ENCODE measurements around the gene RPL10. TPM values are rescaled to one million over a fixed set of nuclear protein-coding genes. Genes with fewer than 3 reads are reported as not detected.

RPL10 gene
- total RNA-seq: 1,700 and 2,148 TPM in 2 replicates

DNA sequence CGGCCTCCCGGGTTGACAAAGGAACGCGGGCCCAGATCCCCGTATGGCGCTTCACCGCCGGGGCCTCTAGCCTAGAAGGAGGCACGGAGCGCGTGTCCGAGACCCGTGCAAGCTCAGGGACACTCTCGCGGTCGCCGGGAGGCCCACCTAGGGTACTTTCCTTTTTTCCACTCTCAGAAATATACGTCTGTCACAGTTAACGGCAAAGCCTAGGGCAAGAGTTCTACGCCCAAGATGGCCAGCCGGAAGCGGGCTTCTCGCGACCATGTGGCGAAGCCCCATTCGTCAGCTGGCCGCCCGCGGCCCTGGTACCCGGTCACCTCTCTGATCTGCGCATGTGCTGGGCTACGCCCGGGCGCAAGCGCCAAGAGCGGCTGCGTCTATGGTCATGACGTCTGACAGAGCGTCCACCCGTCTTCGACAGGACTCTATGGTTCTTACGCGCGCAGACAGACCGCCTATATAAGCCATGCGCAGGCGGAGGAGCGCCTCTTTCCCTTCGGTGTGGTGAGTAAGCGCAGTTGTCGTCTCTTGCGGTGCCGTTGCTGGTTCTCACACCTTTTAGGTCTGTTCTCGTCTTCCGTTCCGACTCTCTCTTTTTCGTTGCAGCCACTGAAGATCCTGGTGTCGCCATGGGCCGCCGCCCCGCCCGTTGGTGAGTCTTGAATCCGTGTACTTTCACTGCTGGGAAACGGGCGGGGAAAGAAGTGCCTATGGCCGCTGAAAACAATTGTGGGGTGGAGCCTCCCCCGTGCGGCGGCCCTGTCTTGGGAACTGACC, at the start of gene RPL10:
Gene RPL10, plus strand, starts transcription at position 490 of the 780 bp plus-strand sequence. Its CDS starts 143 bp downstream, at position 633.

GRCh38 chrX:154374313-154375155, 23.6 kb upstream of the RPL10 start, which contains the start of gene FLNA:
Gene FLNA (minus strand): TSS chrX:154374634. CDS start chrX:154371245, 3,389 bp downstream.

DNA sequence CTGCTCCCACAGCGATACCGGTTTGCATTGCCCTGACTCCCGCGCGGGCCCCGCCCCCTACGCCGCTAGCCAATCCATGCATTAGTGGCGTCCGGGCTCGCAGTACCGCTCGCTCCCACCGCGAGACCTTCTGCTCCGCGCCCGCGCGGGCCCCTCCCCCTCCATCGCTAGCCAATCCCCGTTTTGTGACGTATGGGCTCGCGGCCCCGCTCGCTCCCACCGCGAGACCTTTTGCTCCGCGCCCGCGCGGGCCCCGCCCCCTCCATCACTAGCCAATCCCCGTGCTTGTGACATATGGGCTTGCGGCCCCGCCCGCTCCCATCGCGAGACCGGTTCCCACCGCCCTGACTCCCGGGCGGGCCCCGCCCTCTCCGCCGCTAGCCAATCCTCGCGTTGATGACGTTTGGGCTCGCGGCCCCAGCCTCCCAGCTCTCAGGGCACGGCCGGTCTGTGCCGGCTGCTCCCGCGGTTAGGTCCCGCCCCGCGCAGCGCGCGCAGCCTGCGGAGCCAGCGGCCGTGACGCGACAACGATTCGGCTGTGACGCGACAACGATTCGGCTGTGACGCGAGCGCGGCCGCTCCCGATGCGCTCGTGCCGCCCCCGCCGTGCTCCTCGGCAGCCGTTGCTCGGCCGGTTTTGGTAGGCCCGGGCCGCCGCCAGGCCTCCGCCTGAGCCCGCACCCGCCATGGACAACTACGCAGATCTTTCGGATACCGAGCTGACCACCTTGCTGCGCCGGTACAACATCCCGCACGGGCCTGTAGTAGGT, 19.2 kb upstream of the RPL10 start, which contains the start of gene EMD:
Gene EMD, plus strand, starts transcription at position 497 of the 770 bp plus-strand sequence. Its CDS starts 190 bp downstream, at position 687.

GRCh38 chrX:154409222-154409871, 11.2 kb downstream of the RPL10 start, which contains the start of gene DNASE1L1:
Gene DNASE1L1 (minus strand): TSS chrX:154409254. CDS start chrX:154405568, 3,686 bp downstream.

DNA sequence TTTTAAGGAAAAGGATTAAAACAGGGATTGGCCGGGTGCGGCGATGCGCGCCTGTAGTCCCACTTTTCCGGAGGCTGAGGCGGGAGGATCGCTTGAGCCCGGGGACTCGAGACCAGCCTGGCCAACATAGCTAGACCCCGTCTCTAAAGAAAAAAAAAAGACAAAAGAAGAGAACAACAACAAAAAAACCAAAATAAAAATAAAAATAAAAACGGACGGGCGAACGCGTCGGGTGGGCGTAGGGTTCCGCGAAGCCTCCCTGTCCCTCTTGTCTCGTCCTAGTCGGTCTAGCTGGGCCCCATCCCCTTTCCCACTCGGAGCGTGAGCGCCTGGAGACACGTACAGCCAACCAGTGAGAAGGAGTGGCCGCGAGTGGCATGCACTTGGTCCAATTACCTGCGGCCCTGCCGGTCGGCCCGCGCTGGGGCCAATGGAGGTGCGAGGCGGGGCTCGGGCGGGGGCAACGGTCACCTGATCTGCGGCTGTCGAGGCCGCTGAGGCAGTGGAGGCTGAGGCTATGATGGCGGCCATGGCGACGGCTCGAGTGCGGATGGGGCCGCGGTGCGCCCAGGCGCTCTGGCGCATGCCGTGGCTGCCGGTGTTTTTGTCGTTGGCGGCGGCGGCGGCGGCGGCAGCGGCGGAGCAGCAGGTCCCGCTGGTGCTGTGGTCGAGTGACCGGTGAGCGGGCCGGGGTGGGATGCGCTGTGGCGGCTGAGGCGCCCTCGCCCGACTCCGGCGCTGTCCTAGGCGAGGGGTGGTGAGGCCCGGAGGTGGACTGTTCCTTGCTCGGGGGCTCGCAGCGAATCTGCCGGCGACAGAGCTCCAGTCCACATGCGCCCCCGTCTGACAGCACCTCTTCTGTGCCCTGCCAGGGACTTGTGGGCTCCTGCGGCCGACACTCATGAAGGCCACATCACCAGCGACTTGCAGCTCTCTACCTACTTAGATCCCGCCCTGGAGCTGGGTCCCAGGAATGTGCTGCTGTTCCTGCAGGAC, 30.3 kb downstream of the RPL10 start, which contains the start of gene ATP6AP1:
Gene ATP6AP1, plus strand, starts transcription at position 502 of the 996 bp plus-strand sequence. Its CDS starts 16 bp downstream, at position 518.

DNA sequence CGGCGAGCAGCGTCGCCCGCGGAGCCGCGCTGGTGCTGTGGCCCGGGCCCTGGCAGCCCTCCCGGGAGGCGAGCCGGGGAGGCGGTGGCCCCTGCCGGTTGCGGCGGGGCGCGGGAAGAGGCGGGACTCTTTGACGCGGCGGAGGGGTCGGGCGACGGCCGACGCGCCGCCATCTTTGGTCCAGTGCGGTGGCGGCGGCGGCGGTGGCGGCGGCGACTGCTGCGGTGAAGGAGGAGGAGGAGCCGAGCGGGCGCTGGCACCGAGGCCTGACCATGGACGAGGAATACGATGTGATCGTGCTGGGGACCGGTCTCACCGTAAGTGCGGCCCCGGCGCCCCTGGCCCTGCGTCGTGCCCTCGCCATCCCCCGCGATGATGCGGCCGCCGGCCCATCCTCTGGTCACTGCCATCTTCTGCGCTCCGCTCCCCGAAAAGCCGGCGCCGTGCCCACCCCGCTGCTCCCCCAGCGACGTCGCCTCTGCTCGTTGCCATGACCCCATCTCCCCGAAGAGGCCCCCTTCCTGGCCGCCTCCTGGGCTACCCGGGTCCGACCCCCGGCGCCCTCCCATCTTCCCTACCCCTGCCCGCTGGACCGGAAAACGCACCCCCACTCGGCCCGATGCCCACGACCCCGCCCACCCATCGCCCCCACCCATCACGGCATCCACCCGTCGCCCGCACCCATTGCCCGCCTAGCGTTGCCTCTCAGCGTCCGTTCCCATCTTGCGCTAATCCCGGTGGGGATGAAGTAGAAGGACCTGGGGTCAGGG, 39.0 kb downstream of the RPL10 start, which contains the start of gene GDI1:
Gene GDI1, plus strand, starts transcription at position 172 of the 770 bp plus-strand sequence. Its CDS starts 101 bp downstream, at position 273.

GRCh38 chrX:154443992-154444754, 46.0 kb downstream of the RPL10 start, which contains the start of gene FAM50A:
Gene FAM50A (plus strand): TSS chrX:154444141. CDS start chrX:154444236, 95 bp downstream.

Other genes starting within 250 kb of the RPL10 start
- gene OPN1MW, start 215.8 kb upstream of the RPL10 start, total RNA-seq: not detected in 2 replicates
- not detected in 2 replicates for gene OPN1MW2, start 178.6 kb upstream of the RPL10 start, total RNA-seq
- not detected in 2 replicates for gene OPN1MW3, start 140.8 kb upstream of the RPL10 start, total RNA-seq
- not detected in 2 replicates for gene TEX28, start 103.3 kb upstream of the RPL10 start, total RNA-seq
- not detected in 2 replicates for gene TKTL1, start 102.6 kb upstream of the RPL10 start, total RNA-seq
- 1,283 and 1,391 TPM in 2 replicates for gene FLNA, start 23.7 kb upstream of the RPL10 start, total RNA-seq
- gene EMD, start 19.1 kb upstream of the RPL10 start, total RNA-seq: 17.9 and 20.0 TPM in 2 replicates
- 48.6 and 76.1 TPM in 2 replicates for gene DNASE1L1, start 10.9 kb downstream of the RPL10 start, total RNA-seq
- 12.3 and 18.9 TPM in 2 replicates for gene TAFAZZIN, start 13.2 kb downstream of the RPL10 start, total RNA-seq
- 44.9 and 46.7 TPM in 2 replicates for gene ATP6AP1, start 30.3 kb downstream of the RPL10 start, total RNA-seq
- gene GDI1, start 38.8 kb downstream of the RPL10 start, total RNA-seq: 86.7 and 124 TPM in 2 replicates
- 118 and 128 TPM in 2 replicates for gene FAM50A, start 45.8 kb downstream of the RPL10 start, total RNA-seq
- 9.1 and 16.4 TPM in 2 replicates for gene PLXNA3, start 59.9 kb downstream of the RPL10 start, total RNA-seq
- 18.7 and 23.3 TPM in 2 replicates for gene LAGE3, start 80.9 kb downstream of the RPL10 start, total RNA-seq
- gene UBL4A, start 88.2 kb downstream of the RPL10 start, total RNA-seq: 31.4 and 32.2 TPM in 2 replicates
- 9.5 and 11.3 TPM in 2 replicates for gene SLC10A3, start 92.3 kb downstream of the RPL10 start, total RNA-seq
- gene FAM3A, start 117.9 kb downstream of the RPL10 start, total RNA-seq: 24.6 and 34.3 TPM in 2 replicates
- 103 and 153 TPM in 2 replicates for gene G6PD, start 148.5 kb downstream of the RPL10 start, total RNA-seq
- 16.8 and 18.0 TPM in 2 replicates for gene IKBKG, start 149.2 kb downstream of the RPL10 start, total RNA-seq
- not detected in 2 replicates for gene CTAG1A, start 186.8 kb downstream of the RPL10 start, total RNA-seq
- gene CTAG1B, start 220.9 kb downstream of the RPL10 start, total RNA-seq: not detected in 2 replicates

All from bronchial smooth muscle cell (primary cell).